SK-N-DZ (cell line): Measurements from ENCODE around the gene COLEC11.

ENCODE experiments used
- DNase-seq: peaks from one replicate; pipeline ENCODE4 v3.0.0-alpha.2; 2015; ENCODE audit warnings: low spot score

Gene COLEC11

DNA sequence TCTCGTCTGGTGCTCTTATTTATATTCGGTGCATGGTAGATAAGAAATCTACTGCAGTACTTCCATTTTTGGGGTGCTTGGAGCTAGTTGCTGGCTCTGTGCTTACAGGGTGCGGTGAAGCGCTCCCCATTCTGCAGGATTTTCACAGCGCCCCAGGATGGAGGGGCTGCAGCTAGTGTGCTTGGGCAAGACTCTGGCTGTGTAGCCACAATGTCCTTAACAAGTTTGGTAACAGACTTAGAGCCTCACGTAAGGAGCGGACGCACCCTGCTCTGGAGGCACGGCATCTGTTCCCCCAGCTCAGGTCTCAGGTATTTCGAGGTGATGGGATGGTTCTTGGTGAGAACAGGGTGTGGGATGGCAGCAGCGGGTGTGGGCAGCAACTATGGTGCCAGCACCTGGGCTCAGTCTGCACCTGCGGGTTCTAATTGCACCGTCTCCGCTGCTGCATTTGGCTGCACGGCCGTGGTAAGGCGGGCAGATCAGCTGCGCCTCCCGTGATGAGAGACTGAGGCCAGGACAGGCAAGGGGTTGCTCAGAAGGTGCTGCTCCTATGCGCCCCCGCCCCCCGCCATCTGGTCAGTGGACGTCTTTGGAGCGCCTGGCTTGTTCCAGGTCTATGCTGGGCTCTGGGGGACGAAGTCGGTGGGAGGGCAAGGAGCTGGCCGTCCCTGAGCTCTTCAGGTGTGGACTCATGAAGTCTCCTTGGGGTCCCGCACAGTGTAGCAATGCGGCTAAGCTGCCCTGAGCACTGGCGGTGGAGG, 43.0 kb downstream of the COLEC11 start:
- no peak for DNase-seq

DNA sequence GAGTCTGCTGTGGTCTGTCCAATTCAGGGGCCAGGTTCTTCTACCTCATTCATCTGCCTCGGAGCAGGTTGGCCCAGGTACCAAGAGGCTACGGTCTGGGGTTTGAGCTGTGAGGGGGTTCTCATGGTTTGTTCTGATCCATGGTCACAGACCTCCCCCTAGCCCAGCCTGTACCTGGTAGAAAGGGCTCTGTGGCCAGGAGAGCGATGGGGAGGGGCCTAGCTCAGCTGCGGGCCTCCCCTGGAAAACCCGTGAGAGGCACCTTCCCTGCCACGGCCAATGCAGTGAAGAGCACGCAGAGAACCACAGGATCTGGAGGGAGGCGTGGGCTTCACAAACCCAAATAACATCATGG, 43.5 kb downstream of the COLEC11 start:
- DNase-seq, result no peak

GRCh38 chr2:3639015-3639630, 44.2 kb downstream of the COLEC11 start:
- DNase-seq, result no peak

- peak; percentile 45 for DNase-seq
Observed at GRCh38 chr2:3639653-3640052, 44.7 kb downstream of the COLEC11 start.

DNA sequence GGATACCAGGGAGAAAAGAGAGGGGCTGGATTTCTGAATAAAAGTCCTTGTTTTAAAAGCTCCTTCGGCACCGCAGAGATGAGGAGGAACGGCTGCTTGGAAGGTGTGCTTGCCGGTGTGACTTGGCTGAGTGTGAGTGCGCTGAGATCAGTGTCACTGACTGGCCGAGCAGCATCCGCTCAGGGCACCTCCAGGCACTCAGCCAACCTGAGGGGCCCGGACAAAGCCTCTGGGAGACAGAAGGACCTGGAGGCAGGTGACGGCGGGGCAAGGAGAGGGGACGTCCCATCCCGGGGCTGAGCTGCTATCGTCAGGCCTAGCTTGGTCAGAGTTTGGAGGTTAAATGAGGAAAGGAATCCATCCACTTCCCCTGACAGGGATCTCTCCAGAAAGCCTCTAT, 46.3 kb downstream of the COLEC11 start:
- no peak for DNase-seq

DNA sequence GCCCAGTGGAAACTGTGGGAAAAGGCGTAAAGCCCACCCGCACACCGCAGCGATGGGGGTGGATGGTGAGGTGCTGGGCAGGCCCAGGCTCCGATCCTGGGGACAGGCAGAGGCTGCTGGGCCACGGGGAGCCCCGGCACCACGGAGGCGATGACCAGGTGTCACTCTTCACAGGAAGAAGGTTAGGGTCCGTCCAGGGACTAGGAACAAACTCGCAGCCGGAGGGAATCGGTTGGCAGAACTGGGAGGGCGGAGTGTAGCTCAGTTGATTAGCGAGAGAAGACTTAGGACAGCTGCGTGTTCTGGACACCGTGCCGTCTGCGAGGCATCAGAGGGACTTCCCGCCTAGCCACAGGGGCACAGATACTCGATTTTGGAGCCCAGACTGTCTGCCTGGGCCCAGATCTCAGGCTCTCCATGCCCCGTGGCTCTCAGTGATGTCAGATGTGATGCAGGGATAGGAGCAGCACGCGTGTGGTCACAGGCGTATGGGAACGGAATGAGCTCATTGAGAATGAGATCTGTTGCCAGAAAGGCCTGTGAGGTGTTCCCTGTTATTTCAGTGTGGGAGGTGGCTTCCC, 47.0 kb downstream of the COLEC11 start:
- no peak for DNase-seq

GRCh38 chr2:3642521-3643215, 47.8 kb downstream of the COLEC11 start:
- DNase-seq, result no peak

- DNase-seq, result no peak
Observed at GRCh38 chr2:3643371-3644245, 48.7 kb downstream of the COLEC11 start.

- DNase-seq, result no peak
Observed at GRCh38 chr2:3644246-3644525, 49.3 kb downstream of the COLEC11 start.

GRCh38 chr2:3644891-3645605, 50.1 kb downstream of the COLEC11 start:
- no peak for DNase-seq

- no peak for DNase-seq
Observed at GRCh38 chr2:3645745-3646389, 51.0 kb downstream of the COLEC11 start.

GRCh38 chr2:3646446-3646845, 51.5 kb downstream of the COLEC11 start:
- DNase-seq, result no peak

- no peak for DNase-seq
Observed at GRCh38 chr2:3647246-3647645, 52.3 kb downstream of the COLEC11 start.

GRCh38 chr2:3647831-3648651, 53.1 kb downstream of the COLEC11 start:
- DNase-seq, result no peak

- no peak for DNase-seq
Observed at GRCh38 chr2:3648652-3649177, 53.8 kb downstream of the COLEC11 start.

DNA sequence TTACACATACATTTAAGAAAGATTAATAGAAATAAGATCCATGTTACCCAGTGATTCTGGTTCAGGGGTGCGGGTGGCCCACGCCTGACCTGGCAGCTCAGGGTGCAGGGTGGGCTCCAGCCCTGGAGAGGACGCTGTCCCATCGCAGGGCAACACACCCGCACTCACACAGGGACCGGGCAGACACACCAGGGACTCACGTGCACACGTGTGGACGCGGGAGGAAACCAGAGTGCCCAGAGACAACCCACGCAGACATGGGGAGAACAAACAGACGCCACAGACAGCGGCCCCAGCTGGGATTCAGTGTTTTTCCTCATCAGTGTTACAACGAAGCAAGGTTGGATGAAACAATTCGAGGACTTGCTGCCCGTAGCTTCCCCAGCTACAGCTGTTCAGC, 54.7 kb downstream of the COLEC11 start:
- DNase-seq, result no peak

GRCh38 chr2:3650140-3650920, 55.4 kb downstream of the COLEC11 start:
- DNase-seq, result no peak
